ENCODE results near the gene CDSN.

The CDSN gene

GRCh38 chr6:31162463-31163165 is 42.4 kb upstream of the CDSN start:
- no peak overlapping the region for H3K4me3 ChIP-seq (ENCODE audit: low read depth, low read length)
- no peak for TF ChIP-seq CTCF (IDR thresholded peaks at IDR 0.05; ENCODE audit: insufficient read depth, low read depth, low read length, missing control alignments)

DNA sequence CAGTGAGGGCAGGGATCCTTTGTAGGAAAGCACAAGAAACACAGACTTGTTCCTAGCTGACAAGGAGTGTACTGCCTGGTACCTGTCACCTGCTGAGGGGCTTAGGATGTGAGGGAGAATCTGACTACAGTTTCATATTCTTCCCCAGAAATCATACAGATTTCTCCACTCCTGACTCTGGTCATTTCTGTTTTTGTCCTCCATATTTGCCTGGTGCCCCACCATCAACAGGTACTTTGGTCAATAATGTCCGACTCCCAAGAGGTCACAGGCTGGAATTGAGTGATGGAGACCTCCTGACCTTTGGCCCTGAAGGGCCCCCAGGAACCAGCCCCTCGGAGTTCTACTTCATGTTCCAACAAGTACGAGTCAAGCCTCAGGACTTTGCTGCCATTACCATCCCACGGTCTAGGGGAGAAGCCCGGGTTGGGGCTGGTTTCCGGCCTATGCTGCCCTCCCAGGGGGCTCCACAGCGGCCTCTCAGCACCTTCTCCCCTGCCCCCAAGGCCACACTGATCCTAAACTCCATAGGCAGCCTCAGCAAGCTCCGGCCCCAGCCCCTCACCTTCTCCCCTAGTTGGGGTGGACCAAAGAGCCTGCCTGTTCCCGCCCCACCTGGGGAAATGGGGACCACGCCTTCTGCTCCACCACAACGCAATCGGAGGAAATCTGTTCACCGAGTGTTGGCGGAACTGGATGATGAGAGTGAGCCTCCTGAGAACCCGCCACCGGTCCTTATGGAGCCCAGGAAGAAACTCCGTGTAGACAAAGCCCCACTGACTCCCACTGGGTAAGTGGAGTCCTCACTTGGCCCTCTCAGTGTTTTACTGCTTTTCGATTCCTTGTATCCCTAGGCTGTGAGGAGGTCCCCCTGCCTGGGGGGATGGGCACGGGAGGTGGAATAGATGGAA is 41.2 kb upstream of the CDSN start:
- no peak for TF ChIP-seq CTCF (IDR thresholded peaks at IDR 0.05; ENCODE audit: insufficient read depth, low read depth, low read length, missing control alignments)
- no peak overlapping the region for H3K4me3 ChIP-seq (ENCODE audit: low read depth, low read length)
- DNase-seq (ENCODE audit: low read depth), result no peak

More at GRCh38 chr6:31162463-31163165, 42.4 kb upstream of the CDSN start:
- no peak for DNase-seq (ENCODE audit: low read depth)

DNA sequence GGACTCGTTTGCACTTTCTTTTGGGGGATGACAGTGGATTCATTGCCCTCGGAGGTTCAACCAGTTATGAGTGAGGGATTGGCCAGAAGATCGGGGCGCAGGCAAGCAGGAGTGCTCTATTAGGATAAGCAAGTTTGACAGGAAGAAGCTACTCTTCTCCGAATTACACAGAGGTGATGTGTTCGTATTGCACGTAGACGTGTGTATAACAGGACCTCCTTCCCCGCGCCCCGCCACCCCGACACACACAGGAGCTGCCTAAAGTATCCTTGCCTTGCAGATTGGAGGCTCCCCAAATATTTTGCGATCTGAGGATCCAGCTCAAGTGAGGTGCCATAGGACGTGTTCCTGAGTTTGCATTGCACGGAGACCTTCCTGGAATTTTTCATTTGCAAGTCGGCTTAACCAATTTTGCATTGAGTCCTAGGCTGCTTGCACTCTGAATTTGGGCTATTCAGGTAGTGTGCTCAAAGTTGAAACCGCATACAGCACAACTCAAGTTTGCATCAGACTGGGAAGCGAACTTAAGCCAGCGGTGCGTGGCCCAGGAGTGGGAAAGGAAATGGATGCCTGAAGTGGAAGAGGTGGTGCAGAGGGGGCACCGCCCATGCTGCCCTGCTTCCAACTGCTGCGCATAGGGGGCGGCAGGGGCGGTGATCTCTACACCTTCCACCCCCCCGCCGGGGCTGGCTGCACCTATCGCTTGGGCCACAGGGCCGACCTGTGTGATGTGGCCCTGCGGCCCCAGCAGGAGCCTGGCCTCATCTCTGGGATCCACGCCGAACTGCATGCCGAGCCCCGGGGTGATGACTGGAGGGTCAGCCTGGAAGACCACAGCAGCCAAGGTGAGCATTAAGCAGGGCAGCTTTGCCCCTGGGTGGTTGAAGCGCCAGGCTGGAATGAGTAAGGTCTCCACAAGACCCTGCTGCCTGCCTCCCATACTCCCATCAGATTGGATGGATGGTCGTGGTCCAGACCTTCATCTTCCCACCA is 38.9 kb upstream of the CDSN start:
- no peak for TF ChIP-seq CTCF (IDR thresholded peaks at IDR 0.05; ENCODE audit: insufficient read depth, low read depth, low read length, missing control alignments)
- H3K4me3 ChIP-seq (ENCODE audit: low read depth, low read length), result peak overlapping the region; percentile 86
- DNase-seq (ENCODE audit: low read depth), result peak; percentile 63

- no peak for TF ChIP-seq CTCF (IDR thresholded peaks at IDR 0.05; ENCODE audit: insufficient read depth, low read depth, low read length, missing control alignments)
- H3K4me3 ChIP-seq (ENCODE audit: low read depth, low read length), result peak within 1 kb of the TSS; percentile 86
- peak; percentile 99 for DNase-seq (ENCODE audit: low read depth)
Measured at GRCh38 chr6:31158140-31158862, 38.1 kb upstream of the CDSN start, which contains the start of gene TCF19. Gene TCF19, plus strand, starts transcription at chr6:31158589. Its CDS starts 881 bp downstream, at chr6:31159470.

DNA sequence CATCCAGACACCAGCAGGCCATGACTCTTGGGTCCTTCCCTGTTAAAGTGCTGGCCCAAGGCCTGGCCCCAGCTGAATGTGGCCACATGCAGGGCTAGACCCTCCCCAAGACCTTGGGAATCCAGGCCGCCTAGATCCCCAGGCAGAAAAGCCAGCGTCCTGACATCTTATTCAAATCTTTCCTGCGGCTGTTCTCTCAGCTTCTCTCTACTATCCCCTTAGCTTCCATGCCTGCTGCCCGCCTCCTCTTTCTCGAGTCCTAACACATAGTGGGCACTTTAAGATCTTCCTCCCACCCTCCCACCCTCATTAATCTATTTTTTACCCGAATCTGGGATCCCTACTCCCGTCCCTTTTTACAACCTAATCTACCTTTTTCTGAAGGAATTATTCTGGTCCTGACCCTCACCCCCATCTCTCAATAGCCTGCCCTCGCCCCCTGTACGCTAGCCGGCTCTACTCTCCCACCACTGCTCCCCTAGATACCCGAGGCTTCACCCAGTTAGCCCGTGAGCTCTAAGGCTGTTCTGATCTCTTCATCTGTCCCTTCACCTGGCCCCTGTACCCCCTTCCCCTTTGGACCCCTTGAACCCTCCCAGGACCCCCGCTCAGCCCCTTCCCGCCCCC is 37.4 kb upstream of the CDSN start, which contains the start of gene CCHCR1:
Gene CCHCR1 (minus strand): TSS at position 290 of the 627 bp plus-strand sequence. CDS start 202 bp downstream, at position 88.
- H3K4me3 ChIP-seq (ENCODE audit: low read depth, low read length), result peak within 1 kb of the TSS; percentile 86
- TF ChIP-seq CTCF (IDR thresholded peaks at IDR 0.05; ENCODE audit: insufficient read depth, low read depth, low read length, missing control alignments), result no peak
- DNase-seq (ENCODE audit: low read depth), result no peak

Data from GM12865 (cell line).